ENCODE results near the gene NGF.
"Not testable (repeated sequence)": the region's sequence is repeated elsewhere in the genome, so short reads cannot be mapped to it uniquely, and the experiment has no call there.

The NGF gene

DNA sequence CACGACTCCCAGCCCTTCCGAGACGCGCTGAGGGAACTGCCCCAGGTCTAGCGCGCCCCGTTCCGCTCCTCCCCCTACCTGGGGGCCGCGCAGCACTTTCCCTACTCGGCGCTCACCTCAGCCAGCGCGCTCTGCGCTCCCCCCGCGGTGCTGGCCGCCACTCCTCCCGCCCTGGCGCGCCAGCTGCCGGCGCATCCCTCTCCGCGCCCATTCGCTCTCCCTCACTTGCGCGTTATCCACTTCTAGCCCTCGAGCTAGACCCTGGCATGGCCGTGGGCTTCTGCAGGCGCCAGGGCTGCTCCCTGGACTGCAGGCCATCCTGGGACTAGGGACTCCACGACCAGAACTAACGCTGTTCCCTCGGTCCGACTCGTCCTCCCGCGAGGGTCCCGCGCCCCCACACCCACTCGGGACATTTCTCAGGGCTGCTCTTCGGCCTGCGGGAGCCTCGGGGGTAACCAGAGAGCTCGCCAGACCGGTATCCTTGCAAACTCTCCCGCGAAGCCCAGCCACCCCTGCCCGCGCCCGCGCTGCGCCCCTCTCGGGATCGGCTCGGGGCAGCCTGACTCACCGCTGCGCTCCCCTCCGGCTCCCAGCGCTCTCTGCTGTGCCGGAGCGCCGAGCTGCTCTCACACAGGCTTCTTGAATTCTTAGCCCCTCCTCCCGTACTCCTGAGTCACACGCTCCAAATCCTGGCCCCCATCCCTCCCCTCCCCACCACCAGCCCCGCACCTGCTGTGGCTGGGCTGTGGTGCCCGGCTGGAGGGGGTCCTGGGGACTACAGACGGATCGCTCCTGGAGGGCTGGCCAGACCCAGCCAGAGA is at the start of gene NGF:
TSS of gene NGF (minus strand) at position 617 of the 824 bp plus-strand sequence. CDS start 51,454 bp downstream, outside the sequence.
- DNase-seq, result peak; percentile 30

DNA sequence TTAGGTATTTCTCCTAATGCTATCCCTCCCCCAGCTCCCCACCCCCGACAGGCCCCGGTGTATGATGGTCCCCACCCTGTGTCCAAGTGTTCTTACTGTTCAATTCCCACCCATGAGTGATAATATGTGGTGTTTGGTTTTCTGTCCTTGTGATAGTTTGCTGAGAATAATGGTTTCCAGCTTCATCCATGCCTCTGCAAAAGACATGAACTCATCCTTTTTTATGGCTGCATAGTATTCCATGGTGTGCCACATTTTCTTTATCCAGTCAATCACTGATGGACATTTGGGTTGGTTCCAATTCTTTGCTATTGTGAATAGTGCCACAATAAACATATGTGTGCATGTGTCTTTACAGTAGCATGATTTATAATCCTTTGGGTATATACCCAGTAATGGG is 45.4 kb upstream of the NGF start:
- DNase-seq, result not testable (repeated sequence)

DNA sequence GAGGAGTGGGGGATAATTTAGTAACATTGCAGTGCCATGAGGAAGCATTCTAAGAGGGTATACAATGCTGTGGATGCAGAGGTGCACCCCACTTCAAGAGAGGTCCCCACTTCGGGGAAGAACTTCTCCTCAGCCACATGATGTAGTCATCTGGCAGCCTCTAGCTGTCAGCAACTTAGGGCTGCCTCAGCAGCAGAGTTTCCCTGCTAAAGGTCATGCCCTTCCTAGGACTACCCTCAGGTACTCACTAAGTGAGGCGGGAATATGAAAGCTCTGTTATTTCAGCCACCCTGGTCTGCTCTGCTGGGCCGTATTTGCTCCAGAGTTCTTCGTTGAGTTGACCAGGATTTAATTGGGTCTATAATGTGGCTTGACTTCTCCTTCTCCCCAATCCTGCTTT is 41.9 kb upstream of the NGF start:
- DNase-seq, result no peak

DNA sequence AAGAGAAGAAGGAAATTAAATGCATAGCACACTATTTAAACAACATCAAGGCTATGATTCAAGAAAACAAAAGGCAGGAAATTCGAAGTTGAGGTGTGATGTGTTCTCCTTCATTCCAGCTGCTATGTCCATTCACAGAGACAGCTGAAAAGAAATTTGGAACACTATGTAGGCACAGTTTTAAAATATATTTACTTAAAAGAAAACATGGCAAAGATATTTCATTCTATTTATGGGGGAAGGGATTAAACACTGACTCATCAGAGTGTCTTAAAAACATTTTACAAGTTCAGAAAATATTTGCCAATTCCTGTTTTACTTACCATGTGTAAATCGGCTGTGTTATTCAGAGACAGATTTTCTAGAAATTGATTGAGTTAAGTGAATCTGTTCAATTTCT is 39.4 kb upstream of the NGF start:
- no peak for DNase-seq

DNA sequence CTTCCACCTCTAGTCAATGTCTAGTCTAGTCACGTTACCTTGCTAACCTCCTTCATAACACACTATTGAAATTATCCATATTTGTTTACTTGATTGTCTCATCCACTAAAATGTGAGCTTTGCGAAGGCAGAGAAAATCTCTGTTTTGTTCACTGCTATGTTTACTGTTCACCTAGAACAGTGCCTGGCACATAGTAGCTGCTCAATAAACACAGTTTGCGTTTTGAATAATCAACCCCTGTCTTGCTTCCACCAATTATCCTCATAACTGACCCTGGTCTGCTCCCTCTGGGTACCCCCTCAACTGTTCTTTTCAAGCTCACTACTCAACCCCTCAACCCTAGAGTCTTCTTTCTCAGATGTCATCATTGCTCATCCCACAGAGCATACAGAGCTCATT is 36.5 kb upstream of the NGF start:
- DNase-seq, result no peak

DNA sequence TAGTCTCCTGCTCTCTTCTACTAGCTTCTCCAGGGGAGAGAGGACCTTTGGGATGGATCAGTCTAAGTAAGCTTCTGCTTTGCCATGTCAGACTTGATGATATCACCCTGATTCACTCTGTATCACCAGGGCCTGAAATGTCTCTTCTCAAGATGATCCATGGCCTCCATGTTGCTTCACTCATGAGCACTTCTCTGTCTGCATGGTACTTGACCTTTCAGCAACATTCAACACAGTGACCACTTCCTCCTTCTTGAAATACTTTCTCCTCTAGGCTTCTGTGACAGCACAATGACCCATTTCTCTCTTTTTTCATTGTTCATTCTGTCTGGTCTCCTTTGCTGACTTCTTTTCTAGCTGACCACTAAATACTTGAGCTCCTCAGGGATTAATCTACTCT is 35.3 kb upstream of the NGF start:
- no peak for DNase-seq

DNA sequence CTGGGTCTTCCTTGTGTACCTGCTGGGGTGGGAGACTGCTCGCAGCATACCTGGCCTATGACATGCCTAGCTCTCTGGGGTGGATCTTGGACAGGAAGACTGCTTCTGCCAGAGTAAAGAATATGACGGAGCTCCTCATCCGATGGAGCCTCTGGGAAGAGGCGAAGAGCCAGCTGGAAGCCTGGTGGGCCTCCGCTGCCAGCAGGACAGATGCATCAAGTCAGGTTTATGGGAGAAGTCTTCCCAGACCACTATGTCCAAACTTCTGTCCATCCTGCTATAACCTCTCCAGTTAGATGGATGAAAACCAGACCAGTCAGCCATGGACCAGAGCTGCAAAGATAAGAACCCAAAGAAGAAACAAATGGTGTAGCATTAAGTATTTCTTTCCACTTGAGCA is 27.7 kb upstream of the NGF start:
- DNase-seq, result no peak

DNA sequence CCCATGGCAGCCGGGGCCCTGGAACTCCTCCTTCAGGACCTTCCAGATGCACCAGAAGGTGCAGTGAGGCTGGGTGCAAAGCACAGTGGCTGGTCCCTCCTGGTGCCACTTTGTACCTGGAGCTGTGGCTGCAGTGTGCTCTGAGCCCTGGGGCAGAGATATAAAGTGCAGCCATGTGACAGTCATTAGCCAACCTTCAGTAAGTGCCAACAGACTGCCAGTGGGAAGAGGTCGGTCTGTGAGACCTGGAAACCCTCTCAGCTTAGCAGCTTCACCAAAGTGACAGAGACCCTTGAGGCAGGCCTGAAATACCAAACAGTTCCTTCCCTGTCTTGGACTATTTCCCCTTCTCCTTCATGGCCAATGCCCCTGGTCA is 26.7 kb upstream of the NGF start:
- DNase-seq, result no peak

DNA sequence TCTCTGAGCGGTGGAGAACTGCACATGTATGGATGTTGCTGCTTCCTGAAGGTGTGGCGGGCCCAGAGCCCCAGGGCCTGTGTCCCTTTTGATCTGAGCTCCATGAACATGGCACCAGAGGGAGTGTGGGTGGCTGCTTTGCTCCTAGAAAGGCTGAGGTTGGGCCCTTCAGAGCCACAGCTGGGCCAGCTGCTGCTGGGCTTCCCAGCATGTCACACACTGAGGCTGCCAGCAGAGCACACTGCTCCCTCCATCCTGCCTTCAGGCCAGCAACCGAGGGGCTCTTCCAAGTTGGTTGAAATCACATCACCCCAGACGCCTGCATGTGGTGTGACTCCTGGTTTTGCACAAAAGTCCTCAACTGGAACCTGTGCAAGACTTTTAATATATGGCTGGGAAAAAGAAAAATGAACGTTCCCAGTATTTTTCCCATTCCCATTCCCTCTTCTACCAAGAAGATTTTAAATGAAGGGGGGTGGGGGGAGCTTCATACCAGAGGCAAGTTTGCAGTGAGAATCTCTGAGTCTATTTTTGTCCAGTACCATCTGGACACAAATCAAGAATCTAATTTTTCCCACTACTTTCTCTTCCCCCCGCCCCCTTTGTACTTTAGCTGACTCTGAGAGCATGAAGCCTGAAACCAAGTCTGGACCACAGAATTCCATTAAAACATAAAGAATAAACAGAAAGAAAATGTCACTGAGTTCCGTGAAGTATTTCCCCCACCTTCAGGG is 26.2 kb upstream of the NGF start:
- DNase-seq, result no peak

DNA sequence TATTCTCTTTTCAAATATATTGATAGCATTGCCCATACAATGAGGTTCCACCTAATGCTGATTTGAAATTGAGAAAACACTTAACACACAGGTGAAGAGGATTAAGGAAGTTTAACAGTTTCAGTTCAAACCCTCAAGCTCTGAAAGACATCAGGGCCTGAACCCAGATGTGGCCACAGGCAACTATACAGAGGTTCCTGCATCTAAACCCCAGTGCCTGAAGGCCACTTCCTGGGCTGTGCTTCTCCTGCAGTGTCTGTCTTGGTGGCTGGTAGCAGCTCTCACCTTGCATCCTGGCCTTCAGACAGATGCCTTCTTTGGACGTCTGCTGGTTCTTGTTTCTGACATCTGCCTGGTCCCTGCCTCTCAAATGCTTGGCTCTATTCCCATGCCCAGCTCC is 25.1 kb upstream of the NGF start:
- no peak for DNase-seq

DNA sequence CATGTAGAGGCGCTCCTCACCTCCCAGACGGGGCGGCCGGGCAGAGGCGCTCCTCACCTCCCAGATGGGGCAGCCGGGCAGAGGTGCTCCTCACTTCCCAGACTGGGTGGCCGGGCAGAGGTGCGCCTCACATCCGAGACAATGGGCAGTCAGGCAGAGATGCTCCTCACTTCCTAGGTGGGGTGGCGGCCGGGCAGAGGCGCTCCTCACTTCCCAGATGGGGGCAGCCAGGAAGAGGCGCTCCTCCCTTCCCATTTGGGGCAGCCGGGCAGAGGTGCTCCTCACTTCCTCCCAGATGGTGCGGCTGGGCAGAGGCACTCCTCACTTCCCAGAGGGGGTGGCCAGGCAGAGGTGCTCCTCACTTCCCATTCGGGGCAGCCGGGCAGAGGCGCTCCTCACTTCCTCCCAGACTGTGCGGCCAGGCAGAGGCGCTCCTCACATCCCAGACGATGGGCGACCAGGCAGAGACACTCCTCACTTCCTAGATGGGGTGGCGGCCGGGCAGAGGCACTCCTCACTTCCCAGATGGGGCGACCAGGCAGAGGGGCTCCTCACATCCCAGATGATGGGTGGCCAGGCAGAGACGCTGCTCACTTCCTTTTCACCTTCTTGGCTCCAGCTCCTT is 22.6 kb upstream of the NGF start:
- not testable (repeated sequence) for DNase-seq

DNA sequence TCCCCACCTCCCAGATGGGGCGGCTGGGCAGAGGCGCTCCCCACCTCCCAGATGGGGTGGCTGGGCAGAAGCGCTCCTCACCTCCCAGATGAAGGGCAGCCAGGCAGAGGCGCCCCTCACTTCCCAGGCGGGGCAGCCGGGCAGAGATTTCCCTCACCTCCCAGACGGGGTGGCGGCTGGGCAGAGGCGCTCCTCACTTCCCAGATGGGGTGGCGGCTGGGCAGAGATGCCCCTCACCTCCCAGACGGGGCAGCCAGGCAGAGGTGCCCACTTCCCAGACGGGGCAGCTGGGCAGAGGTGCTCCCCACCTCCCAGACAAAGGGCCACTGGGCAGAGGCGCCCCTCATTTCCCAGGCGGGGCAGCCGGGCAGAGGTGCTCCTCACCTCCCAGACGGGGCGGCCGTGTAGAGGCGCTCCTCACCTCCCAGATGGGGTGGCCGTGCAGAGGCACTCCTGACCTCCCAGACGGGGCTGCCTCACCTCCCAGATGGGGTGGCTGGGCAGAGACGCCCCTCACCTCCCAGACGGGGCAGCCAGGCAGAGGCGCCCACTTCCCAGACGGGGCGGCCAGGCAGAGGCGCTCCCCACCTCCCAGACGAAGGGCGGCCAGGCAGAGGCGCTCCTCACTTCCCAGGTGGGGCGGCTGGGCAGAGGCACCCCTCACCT is 21.9 kb upstream of the NGF start:
- not testable (repeated sequence) for DNase-seq

DNA sequence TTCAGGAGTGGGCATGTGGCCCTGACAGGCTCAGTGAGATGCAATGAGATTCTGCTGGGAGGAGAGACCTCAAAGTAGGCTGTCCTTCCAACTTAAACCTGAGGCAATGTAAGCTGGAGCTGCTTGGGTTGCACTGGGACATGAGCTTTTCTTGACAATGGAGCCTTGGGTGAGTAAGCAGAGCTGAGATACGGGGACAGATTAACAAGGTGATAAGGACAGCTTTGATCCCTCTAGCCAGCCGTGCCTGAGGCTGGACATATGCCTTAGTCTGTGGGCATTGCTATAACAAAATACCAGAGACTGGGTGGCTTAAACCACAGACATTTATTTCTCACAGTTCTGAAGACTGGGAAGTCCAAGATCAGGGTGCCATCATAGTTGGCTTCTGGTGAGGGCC is 18.3 kb upstream of the NGF start:
- DNase-seq, result no peak

DNA sequence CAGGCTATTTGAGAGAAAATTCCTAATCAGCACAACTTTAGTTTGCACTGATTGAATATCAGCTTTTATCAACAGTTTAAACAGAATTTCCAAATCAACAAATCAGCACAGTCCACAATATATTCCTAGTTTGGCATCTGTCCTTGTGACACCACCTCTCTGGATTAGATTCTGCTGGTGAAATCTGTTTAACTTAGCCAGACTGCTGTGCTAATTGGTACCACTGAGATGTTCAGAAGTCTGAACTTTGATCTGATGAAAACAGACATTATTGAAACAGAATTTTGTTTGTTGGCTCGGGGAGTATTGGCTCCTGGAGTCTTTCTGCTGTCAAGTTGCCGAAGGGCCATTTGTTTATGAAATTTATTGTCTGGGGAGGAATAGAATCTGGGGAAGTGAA is 17.0 kb upstream of the NGF start:
- DNase-seq, result no peak

DNA sequence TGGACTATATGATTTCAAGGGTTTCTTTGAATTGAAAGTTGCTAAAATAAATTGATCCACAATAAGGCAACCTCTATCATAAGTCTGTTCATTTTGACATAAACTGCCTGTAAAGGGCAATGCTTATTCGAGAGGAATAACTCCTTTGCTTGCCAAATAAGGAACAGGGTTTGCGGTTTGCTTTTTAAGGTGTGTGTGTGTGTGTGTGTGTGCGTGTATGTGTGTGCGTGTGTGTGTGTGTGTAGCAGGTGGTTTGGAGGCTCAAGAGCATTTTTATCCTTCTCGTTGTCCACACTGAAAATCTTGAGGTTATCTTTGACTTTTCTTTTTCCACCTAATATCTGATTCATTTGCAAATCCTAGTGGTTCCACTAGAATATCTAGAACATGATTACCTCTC is 13.1 kb upstream of the NGF start:
- no peak for DNase-seq

DNA sequence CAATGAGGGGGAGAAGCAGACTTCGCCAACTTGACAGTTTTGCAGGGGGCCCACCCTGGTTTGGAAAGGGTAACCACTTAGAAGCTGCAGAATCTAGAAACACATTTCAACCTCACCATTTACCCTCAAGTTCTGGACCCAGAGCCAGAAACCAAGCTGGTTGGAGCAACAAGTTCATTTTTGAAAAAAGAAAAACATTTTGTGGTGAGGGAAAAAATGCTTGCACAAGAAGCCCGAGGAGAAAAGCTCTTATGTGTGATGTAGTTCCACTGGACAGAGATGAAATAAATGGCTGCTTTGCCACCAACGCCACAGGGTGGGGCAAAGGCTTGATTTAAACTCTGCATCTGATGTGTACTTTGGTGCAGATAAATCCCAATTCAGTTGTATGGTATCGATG is 10.6 kb upstream of the NGF start:
- DNase-seq, result no peak

DNA sequence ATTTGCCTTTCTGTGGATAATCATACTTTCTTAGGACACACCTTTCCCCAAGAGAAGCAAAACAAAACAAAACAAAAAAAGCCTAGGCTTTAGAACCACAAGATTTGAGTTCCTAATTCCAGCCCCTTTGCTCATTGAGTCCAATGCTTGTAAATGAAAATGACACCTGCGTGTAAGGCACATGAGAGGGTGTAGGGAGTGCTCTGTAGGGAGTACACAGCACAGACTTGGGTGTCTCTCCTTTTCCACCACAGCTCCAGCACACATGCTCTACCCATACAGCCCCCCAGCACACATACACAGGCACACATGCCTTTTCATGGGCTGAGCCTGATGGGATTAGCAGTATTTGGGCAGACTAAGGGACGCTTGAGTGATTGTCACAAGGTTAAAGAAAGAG is 9.2 kb upstream of the NGF start:
- DNase-seq, result peak; percentile 69

DNA sequence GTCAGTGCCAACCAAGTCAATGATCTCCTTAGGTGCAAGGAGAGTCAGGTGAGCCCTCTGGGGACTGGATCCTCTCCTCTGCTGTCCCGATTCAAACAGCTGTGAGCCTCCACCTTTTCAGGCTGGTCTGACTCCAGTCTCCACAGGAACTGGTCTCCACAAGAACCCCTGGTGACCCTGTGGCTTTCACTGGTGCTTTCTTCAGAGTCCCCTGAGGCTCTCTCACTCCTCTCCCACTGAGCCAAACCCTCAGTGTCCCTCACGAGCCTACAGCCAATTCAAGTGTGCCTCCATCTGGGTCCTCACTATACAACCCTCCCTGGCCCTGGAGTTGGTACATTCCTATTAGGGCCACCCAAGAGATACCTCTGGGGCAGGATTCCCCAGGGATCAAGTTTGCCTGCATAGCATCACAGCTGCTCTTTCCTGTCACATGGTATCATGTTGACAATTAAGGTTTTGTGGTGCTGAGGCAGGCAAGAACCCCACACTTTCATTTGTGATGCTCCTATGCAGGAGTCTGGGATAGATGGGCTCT is 5.2 kb upstream of the NGF start:
- DNase-seq, result no peak

DNA sequence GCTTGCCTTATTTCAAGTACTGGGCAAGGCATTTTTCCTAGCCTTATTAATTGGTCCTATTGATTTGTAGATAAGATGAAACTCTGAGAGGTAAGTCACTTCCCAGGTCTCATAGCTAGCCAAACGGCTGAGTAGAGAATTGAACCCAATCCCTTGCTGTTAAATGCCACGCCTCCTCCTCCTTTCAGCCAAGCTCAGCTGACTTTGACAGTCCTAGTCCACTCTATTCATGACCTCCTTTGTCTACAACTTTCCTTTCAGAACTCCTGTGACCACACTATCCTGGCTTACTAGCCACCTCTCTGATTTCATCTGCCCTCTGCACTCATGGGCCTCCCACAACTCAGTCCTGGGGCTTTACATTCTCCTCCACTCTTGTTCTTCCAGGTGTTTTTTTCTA is 3.9 kb upstream of the NGF start:
- no peak for DNase-seq

DNA sequence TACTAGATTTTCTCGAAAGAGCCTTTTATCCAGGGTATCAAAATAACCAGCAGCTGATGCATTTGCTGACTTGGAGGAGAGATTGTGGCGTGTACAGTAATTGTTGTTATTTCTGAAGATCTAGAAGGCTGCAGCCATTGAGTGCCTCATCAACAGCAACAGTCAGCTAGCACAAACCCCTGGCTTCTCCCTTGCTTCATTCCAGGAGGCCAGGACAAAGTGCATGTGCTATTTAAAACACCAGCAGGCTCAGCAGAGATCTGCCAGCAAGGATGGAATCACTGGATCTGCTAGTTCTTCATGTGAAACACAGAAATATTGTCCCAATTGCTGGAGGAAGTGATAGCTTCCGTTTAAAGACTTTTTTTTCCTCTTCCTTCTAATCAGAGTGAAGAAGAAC is 2.8 kb upstream of the NGF start:
- no peak for DNase-seq

DNA sequence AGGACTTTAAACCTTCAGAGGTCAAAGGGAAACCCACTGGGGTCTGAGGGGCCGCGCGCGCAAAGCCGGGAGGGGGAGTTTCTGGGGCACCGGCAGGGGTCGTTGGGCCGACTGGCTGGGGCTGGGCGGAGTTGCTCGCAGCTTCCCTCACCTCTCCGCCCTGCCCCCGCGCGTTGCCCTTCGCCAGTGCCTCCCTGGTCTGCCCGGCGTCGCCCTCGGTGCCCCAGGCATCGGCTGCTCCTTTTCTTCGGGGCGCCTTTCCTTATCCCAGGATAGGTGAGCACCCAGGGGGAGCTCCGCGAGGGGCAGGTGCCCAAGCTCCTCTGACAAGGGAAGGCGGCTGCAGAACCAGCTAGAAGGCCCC is 390 bp upstream of the NGF start:
- no peak for DNase-seq

DNA sequence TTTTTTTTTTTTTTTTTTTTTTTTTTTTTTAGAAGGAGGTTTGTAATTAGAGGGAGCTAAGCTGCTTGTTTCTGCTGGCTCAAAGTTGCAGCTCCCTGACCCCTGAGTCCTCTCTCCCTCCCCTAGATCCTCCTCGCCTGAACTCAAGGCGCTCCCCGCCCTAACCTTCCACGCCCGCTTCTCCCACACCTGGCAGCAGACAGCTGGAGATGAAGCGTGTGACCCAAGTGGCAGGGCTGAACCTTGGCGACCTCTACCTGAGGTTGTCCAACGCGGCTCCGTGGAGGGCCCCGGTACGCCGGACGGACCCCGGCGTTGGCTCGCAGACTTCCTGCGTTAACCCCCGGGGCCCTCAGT is 795 bp downstream of the NGF start:
- DNase-seq, result no peak

DNA sequence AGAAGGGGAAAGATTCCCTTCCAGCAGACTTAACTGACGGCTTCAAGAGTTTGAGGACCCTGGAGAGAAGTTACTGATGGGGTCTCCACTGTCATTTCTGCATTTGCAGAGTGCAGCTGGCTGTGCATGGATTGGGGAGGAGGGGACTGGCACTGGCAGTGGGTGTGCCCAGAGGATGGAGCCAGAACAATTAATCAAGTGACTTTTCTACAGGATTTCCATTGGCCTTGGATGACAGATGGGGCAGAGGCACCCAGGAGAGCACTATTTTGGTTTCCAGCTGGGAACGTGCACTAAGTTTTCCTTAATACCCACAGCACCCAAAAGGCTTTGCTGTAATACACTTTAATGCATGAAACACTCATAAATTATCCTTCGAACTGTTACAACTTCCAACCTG is 1.3 kb downstream of the NGF start:
- peak; percentile 68 for DNase-seq
